GM18861 (cell line): ENCODE data around the gene NBPF3.
"Not testable (repeated sequence)": the region's sequence is repeated elsewhere in the genome, so short reads cannot be mapped to it uniquely, and the experiment has no call there.

ENCODE experiments used
- ATAC-seq: cut with Tn5 transposase; IDR thresholded peaks from one replicate; pipeline ENCODE4 v1.9.1; 2021; ENCODE audit not compliant: unreplicated experiment

NBPF3 gene, protein sequence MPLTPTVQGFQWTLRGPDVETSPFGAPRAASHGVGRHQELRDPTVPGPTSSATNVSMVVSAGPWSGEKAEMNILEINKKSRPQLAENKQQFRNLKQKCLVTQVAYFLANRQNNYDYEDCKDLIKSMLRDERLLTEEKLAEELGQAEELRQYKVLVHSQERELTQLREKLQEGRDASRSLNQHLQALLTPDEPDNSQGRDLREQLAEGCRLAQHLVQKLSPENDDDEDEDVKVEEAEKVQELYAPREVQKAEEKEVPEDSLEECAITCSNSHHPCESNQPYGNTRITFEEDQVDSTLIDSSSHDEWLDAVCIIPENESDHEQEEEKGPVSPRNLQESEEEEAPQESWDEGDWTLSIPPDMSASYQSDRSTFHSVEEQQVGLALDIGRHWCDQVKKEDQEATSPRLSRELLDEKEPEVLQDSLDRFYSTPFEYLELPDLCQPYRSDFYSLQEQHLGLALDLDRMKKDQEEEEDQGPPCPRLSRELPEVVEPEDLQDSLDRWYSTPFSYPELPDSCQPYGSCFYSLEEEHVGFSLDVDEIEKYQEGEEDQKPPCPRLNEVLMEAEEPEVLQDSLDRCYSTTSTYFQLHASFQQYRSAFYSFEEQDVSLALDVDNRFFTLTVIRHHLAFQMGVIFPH

DNA sequence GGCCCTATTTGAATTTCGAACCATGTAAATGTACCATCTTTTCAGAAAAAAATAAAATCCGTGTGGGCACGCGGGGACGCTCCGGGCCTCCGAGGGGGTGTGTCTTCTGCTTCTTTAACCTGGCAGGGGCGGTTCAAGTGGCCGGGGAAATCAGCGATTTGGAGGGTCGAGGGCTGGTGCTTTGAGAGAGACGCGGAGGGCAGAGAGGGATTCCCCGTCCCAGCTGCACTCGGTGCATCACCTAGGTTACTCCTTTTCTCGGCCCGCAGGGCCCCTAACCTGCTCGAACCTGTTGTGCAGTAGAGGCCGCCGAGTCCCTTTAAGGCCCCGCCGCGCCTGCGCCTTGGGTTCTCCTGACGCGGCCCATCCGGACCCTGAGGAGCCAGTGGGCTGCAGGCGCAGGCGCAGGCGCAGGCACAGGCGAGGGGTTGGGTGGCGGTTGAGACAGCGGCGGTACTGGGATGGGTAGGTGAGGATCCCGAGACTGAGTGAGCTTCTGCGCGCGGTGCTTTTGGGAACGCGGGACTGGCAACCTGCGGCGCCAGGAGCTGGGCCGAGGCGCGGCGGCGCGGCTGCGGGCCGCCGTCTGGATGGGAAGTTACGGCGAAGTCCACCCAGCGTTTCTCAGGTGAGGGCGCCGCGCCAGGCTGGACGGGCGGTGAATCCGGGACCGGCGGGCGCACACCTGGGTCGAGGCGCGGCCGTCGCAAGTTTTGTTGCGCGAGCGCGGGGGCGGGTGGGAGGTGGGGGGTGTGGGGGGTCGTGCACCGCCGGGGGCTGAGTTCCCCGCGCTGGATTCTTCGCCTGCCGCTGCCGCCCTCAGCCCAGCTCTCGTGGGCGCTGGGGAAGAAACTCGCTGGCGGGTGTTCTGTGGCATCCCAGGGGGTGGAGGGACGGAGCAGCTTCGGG lies at the start of gene NBPF3:
Gene NBPF3 (plus strand): TSS at position 417 of the 909 bp plus-strand sequence. CDS start 4,950 bp downstream, outside the sequence.
- no peak for ATAC-seq

DNA sequence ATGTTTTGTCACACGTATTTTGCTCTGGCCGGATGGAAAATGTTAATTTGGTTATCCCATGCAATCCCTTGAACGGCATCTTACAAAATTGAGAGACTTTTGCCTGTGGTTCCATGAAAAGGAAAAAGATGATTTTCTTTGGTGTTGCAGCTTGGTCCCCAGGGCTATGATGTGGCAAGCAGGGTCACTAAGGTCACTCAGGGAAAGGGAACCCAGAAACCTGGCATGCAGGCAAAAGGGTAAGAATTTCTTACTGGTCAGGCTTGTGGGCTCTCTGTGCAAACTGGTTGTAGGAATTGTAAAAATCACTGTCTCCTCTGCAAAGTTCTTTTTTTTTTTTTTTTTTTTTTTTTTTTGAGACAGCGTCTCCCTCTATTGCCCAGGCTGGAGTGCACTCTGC lies 48.4 kb upstream of the NBPF3 start:
- no peak for ATAC-seq

DNA sequence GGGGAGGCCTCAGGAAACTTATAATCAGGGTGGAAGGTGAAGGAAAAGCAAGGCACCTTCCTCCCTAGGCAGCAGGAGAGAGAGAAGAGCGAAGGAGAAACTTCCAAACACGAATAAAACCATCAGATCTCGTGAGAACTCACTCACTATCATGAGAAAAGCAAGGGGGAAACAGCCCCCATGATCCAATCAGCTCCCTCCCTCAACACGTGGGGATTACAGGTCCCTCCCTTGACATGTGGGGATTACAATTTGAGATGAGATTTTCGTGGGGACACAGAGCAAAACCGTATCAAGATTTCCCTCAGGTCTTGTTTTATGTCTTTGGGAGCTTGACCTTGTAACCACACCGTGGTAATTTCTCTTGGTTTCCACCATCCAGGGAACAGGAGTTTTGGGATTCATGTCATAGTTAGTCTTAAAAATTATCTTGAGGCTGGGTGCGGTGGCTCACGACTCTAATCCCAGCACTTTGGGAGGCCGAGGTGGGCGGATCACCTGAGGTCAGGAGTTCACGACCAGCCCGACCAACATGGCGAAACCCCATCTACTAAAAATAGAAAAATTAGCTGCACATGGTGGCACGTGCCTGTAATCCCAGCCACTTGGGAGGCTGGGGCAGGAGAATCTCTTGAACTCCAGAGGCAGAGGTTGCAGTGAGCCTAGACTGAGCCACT lies 47.2 kb upstream of the NBPF3 start:
- no peak for ATAC-seq

DNA sequence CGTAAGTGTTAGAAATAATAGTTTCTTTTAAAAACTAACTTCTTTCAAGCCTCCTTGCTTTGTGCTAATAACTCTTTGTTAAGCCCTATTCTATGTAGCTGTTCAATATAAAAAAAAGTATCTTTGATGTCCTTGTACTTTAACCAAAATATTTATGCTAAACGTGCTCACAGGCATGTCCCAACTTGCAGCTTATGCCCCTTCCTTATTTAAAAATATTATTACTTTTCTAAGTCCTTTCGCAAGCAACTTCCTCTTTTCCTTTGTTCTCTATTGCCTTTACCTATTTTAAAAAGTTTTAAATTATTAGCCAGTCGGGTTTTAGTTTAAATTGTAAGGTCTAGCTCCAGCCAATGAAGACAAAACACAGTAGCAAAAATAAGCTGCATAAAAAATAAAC lies 43.4 kb upstream of the NBPF3 start:
- no peak for ATAC-seq

DNA sequence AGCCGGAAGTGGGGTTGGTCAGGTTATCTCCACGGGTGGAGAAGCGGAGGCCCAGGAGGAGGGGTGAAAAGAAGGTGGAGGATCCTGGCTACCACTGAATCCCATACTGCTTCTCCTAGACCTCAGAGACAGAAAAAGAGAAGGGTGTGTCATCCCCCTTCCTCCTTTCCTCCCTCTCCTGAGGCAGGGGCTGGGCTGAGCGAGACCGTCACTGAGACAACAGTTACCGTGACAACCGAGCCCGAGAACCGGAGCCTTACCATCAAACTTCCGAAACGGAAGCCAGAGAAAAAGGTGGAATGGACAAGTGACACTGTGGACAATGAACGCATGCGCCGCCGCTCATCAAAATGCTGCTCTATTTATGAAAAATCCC lies 42.1 kb upstream of the NBPF3 start:
- ATAC-seq: no peak

DNA sequence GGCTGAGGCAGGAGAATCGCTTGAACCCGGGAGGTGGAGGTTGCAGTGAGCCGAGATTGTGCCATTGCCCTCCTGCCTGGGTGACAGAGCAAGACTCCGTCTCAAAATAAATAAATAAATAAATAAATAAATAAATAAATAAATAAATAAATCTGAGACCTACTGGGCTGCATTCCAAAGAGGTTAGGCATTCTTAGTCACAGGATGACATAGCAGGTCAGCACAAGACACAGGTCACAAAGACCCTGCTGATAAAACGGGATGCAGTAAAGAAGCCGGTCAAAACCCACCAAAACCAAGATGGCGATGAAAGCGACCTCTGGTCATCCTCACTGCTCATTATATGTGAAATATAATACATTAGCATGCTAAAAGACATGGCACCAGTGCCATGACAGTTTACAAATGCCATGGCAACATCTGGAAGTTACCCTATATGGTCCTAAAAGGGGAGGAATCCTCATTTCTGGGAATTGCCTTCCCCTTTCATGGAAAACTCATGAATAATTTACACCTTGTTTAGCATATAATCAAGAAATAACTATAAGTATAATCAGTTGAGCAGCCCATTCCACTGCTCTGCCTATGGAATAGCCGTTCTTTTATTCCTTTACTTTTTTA lies 38.1 kb upstream of the NBPF3 start:
- not testable (repeated sequence) for ATAC-seq

DNA sequence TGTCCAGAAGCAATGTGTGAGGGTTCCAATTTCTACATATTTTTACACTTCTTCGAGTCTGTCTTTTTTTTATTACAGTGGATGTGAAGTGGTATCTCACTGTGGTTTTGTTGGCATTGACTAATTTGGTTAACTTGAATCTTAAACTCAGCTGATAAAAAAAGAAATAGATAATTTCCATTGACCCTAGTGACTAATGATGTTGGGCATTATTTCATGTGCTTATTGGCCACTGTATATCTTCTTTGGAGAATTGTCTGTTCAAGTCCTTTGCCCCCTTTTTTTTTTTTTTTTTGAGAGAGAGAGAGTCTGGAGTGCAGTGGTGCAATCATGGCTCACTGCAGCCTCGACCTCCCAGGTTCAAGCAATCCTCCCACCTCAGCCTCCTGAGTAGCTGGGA lies 33.3 kb upstream of the NBPF3 start:
- ATAC-seq: no peak

DNA sequence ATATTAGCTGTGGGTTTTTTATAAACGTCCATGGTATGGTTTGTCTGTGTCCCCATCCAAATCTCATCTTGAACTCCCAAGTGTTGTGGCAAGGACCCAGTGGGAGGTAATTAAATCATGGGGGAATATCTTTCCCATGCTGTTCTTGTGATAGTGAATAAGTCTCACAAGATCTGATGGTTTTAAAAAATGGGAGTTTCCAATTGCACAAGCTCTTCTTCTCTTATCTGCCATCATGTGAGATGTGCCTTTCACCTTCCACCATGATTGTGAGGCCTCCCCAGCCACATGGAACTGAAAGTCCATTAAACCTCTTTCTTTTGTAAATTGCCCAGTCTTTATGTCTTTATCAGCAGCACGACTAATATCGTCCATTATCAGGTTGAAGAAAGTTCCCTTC lies 30.0 kb upstream of the NBPF3 start:
- not testable (repeated sequence) for ATAC-seq

DNA sequence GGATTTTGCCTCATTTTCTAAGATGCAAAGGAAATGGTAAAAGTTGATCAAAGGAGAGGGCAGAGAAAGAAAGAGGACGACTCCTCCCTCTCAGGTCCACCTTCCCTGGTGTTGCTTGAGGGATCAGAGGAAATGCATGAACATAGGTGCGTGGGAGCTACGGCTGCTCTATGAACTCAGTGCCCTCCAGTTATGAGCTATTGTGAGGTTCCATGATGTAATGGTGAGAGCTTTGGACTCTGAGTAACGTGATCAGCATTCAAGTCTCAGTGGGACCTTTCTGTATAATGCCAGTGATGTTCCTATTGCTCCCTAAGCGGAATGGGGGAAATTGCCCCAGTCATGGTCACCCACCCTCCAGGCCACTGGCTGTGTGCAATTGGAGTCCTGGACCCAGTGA lies 25.9 kb upstream of the NBPF3 start:
- ATAC-seq: no peak

DNA sequence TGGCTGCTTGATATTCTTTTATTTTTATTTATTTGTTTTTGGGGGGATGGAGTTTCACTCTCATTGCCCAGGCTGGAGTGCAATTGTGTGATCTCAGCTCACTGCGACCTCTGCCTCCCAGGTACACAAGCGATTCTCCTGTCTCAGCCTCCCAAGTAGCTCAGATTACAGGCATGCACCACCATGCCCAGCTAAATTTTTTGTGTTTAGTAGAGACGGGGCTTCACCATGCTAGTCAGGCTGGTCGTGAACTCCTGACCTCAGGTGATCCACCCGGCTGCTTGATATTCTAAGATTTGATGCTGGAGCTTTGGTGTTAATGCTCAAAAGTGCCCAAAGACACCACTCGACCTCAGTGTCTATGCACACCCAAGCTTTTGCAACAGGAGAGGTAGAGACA lies 19.6 kb upstream of the NBPF3 start:
- not testable (repeated sequence) for ATAC-seq

DNA sequence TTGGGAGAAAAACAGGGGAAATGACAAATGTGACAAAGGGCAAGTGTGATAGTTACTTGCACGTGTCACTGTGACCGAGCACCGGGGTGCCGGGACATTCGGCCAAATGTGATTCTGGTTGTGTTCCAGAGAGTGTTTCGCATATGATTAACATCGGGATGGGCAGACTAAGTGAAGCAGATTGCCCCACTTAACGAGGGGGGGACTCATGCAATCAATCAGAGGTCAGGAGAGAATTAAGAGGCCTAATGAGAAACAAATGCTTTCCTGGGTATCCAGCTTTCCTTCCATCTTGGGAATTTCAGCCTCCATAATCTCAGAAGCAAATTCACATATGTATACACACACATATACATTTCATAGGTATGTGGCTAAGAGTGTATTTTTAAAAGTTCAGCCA lies 18.6 kb upstream of the NBPF3 start:
- ATAC-seq: not testable (repeated sequence)

DNA sequence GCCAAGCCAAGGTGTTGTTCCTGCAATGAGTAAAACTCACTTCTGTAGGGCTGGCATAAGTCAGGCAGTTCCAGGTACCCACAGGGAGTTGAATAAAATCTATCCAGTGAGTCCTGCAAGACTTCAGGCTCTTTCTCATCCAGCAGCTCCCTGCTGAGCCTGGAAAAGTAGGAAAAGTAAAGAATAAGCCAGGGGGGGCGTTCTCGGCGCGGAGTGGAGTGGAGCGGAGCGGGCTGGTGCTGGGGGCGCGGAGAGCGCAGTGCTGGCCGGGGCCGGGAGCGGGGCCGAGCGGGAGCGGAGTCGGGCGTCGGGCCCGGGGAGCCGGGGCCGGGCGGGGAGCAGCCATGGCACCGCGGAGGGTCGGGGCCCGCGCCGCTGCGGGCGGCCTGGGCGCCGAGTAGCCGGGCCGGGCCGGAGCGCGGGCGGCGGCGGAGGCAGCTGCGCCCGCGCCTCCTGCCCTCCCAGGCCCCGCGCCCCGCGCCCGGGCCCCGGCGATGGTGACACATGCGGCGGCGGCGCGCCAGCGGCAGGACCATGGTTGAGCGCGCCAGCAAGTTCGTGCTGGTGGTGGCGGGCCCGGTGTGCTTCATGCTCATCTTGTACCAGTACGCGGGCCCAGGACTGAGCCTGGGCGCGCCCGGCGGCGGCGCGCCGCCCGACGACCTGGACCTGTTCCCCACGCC lies 12.0 kb upstream of the NBPF3 start:
- ATAC-seq: not testable (repeated sequence)

DNA sequence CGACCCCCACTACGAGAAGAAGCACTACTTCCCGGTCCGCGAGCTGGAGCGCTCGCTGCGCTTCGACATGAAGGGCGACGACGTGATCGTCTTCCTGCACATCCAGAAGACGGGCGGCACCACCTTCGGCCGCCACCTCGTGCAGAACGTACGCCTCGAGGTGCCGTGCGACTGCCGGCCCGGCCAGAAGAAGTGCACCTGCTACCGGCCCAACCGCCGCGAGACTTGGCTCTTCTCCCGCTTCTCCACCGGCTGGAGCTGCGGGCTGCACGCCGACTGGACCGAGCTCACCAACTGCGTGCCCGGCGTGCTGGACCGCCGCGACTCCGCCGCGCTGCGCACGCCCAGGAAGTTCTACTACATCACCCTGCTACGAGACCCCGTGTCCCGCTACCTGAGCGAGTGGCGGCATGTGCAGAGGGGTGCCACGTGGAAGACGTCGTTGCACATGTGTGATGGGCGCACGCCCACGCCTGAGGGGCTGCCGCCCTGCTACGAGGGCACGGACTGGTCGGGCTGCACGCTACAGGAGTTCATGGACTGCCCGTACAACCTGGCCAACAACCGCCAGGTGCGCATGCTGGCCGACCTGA lies 11.4 kb upstream of the NBPF3 start:
- ATAC-seq: not testable (repeated sequence)

DNA sequence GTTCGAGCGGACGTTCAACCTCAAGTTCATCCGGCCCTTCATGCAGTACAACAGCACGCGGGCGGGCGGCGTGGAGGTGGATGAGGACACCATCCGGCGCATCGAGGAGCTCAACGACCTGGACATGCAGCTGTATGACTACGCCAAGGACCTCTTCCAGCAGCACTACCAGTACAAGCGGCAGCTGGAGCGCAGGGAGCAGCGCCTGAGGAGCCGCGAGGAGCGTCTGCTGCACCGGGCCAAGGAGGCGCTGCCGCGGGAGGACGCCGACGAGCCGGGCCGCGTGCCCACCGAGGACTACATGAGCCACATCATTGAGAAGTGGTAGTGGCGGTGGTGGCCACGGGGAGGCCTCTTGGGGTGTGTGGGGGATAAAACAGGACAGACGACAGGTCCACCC lies 10.7 kb upstream of the NBPF3 start:
- not testable (repeated sequence) for ATAC-seq

DNA sequence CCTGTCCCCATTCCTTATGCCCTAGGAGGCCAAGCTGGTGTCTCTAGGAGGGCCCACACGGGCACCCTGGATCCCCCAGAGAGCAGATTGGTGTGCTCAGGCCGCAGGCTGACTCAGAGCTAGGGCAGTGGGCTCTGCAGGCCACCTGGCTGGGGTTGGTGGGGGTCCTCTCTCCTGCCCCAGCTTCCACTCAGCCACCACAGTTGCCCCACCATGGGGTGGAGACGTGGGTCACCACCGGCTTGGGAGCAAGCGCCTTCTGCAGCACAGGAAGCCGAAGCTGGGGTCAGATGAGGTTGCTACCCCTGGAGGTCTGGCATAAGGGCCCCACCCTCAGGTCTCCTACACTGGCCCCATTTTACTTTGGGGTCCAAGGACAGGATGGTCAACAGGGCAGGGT lies 9.1 kb upstream of the NBPF3 start:
- not testable (repeated sequence) for ATAC-seq

DNA sequence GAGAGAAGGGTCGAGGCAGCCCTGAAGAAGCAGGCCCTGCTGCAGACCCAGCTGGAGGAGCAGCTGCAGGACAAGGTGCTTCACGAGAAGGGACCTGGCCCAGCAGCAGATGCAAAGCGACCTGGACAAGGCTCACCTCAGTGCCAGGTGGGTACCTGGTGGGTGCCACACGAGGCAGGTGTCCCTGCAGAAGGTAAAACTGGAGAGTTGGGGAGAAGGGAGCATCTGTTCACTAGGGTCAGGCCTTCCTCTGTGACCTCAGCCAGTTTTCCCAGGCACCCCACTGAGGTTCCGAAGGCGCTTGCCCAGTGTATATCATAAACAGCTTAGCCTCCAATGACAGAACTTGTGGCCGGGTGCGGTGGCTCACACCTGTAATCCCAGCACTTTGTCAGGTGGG lies 5.5 kb upstream of the NBPF3 start:
- ATAC-seq: no peak

DNA sequence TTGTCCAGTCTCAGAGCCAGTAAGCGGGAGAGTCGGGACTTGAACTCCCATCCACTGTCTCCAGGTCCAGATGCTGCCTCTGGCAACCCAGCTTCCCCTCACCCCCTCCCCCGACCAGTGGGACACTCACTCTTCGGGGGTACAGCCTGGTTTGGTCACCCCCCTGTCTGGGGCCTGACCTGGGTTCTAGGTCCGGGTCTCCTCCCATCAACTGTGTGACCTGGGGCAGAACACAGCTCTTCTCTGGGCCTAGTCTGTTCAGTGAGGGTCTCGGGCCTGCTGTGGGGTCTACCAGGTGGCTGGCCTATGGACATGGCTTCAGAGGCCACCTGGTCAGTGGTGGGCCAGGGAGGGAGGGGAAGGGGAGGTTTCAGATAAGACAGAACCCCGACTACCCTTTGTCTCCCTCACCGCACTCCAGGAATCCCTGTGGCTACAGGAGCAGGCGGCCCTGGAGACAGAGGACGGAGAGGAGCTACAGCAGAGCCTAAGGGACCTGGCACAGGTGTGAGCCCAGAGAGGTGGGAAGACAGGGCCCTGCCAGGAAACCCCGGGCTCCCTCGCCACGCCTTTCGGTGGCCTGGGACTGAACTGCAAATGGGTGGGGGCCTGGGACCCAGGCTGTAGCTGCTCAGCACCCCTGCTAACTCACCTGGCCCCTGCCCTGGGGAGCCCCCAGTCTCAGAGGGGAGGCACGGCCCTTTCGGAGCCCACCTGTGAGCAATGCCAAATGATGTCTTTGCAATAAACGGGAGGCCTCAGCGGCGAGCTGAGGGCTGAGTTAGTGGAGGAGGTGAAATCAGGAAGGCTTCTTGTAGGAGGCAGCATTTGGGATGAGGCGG lies 4.1 kb upstream of the NBPF3 start:
- no peak for ATAC-seq

DNA sequence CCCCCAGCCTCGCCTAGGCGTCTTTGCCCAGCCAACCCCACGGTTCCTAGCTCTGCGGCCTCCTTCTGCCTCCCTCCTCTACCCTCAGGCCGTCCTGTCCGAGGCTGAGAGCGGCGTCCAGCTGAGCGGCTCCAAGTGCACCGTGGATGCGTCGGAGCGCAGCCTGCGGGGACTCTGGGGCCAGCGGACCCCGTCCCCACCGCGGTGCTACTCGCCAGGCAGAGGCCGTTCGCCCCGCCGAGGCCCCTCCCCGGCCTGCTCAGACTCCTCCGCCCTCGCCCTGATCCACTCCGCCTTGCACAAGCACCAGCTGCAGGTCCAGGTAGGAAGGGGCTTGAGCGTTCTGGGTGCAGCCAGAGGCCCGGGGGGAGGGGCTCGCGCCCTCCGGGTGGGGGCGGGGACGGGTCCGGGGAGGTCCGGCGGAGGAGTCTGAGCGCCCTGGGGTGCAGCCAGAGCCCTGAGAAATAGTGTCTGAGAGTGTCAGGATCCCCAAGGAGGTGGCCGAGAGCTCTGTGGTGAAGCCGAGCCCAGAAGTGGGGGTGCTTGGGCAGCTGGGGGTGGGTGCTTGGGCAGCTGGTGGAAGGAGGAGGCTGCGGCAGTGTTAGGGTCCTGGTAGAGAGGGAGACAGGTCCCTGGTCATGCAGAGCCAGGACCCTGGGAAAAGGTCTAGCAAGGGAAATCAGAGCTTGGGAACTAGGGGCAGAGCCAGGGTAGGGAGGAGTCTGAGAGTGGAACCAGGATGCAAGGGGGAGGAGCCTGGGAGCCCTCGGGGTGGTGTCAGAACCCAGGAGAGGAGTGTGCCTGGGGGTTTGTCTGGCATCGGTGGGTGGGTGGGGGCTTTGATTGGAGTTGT lies 3.2 kb upstream of the NBPF3 start:
- no peak for ATAC-seq
